ENCODE data around the gene R3HDM2. TPM values are rescaled to one million over a fixed set of nuclear protein-coding genes. Genes with fewer than 3 reads are reported as not detected.
A peak's percentile ranks its signal among the peaks of the same experiment; 100 is the strongest.

Gene R3HDM2
- total RNA-seq, 1 donor from 2014 or later: 19.2 TPM

DNA sequence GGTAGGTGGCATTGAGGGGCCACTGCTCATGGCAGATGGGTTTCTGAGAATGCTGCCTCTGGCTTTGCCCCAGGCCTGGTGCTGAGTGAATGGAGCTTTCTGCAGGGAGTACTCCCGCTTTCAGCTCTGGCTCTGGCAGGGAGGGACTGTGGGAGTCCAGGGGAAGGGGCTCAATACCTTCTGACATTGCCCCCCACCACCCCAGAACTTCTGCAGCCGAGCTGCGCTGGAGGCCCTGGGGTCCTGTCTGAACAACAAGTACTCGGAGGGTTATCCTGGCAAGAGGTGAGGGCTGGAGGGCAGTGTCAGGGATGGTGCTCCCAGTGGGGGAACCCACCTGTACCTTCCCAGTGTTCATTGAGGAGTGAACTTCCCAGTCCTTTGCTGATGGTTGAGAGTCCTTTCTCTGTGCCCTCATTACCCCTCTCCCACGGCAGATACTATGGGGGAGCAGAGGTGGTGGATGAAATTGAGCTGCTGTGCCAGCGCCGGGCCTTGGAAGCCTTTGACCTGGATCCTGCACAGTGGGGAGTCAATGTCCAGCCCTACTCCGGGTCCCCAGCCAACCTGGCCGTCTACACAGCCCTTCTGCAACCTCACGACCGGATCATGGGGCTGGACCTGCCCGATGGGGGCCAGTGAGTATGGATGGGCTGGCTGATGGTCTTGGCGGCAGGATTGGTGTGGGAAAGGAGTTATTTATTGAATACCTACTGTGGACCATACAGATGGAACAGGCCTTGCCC is 199.4 kb downstream of the R3HDM2 start:
- DNase-seq (ENCODE audit: low read depth) (no peak), FAIRE-seq (no peak)
- Mint-ChIP-seq H3K9me3 (ENCODE audit: unreplicated experiment) (no peaks in the 10 kb centered on the region), H3K36me3 (ENCODE audit: low read depth, unreplicated experiment) (peaks cover 37% of the 10 kb centered on the region), H3K4me1 (ENCODE audit: low read depth, unreplicated experiment) (peaks cover 48% of the 10 kb centered on the region), H3K4me3 (ENCODE audit: unreplicated experiment) (peak overlapping the region; percentile 91), H3K27me3 (ENCODE audit: low read depth, unreplicated experiment) (peaks cover 12% of the 10 kb centered on the region), H3K27ac (ENCODE audit: unreplicated experiment) (peak overlapping the region; percentile 96)
- Histone ChIP-seq H4K20me1 (ENCODE audit: insufficient read depth, low read length) (peaks cover 56% of the 10 kb centered on the region), H3K79me2 (ENCODE audit: insufficient read depth, low read length) (peaks cover 38% of the 10 kb centered on the region), H2AFZ (ENCODE audit: low read depth, low read length) (no peak overlapping the region), H3K27ac (ENCODE audit: low read depth, low read length) (no peak overlapping the region), H3K9me3 (ENCODE audit: insufficient read depth, low read depth, low read length) (no peaks in the 10 kb centered on the region), H3K4me2 (ENCODE audit: low read length) (peak overlapping the region; percentile 100), H3K36me3 (ENCODE audit: insufficient read depth, low read length) (peaks cover 23% of the 10 kb centered on the region), H3K27me3 (ENCODE audit: insufficient read depth, low read length) (peaks cover 13% of the 10 kb centered on the region), H3K4me3 (ENCODE audit: insufficient read depth, low read depth, low read length) (peak overlapping the region; percentile 96), H3K9ac (ENCODE audit: low read length) (peak overlapping the region; percentile 99), H3K4me1 (ENCODE audit: insufficient read depth, low read length) (peaks cover 31% of the 10 kb centered on the region)
- no peak for TF ChIP-seq EZH2 (IDR thresholded peaks at IDR 0.05; ENCODE audit: insufficient read depth, low read length)
- TF ChIP-seq, protein P1, sequence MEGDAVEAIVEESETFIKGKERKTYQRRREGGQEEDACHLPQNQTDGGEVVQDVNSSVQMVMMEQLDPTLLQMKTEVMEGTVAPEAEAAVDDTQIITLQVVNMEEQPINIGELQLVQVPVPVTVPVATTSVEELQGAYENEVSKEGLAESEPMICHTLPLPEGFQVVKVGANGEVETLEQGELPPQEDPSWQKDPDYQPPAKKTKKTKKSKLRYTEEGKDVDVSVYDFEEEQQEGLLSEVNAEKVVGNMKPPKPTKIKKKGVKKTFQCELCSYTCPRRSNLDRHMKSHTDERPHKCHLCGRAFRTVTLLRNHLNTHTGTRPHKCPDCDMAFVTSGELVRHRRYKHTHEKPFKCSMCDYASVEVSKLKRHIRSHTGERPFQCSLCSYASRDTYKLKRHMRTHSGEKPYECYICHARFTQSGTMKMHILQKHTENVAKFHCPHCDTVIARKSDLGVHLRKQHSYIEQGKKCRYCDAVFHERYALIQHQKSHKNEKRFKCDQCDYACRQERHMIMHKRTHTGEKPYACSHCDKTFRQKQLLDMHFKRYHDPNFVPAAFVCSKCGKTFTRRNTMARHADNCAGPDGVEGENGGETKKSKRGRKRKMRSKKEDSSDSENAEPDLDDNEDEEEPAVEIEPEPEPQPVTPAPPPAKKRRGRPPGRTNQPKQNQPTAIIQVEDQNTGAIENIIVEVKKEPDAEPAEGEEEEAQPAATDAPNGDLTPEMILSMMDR (IDR thresholded peaks at IDR 0.05; ENCODE audit: insufficient read depth, low read depth, low read length): no peak

DNA sequence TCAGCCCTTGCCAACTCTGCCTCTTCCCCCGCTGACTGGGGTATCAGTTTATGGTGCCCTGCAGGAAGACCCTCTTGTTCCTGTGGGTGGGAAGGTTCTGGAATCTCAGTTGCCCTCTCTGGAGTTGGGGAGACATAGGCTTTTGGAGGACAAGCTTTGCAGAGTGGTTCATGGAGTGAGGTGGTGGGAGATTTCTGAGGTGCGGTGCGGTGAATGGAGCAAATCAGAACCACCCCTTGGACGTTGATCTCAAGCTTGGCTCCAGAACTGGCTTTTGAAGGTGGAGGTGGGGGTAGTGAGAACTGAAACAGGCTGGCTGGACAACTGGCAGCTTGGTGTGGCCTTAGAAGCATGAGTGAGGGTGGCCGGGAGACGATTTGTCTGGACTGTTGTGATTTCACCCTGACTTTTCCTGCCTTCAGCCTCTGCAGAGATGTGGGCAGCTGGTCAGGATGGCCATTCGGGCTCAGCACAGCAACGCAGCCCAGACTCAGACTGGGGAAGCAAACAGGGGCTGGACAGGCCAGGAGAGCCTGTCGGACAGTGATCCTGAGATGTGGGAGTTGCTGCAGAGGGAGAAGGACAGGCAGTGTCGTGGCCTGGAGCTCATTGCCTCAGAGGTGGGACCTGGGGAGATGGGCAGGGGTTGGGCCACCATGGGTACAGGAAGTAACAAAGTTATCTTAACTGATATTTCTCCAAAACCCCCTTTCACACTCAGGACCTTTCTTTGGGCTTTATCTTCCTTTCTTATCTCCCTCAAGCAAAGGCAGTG is 200.3 kb downstream of the R3HDM2 start:
- DNase-seq (ENCODE audit: low read depth): no peak
- no peaks in the 10 kb centered on the region for H3K9me3 Mint-ChIP-seq (ENCODE audit: unreplicated experiment)
- no peaks in the 10 kb centered on the region for H3K9me3 ChIP-seq (ENCODE audit: insufficient read depth, low read depth, low read length)
- H3K4me2 ChIP-seq (ENCODE audit: low read length): peak overlapping the region; percentile 100
- peaks cover 49% of the 10 kb centered on the region for H3K4me1 Mint-ChIP-seq (ENCODE audit: low read depth, unreplicated experiment)
- H3K27ac Mint-ChIP-seq (ENCODE audit: unreplicated experiment): peak overlapping the region; percentile 96
- no peak for TF ChIP-seq EZH2 (IDR thresholded peaks at IDR 0.05; ENCODE audit: insufficient read depth, low read length)
- TF ChIP-seq, protein P1 (IDR thresholded peaks at IDR 0.05; ENCODE audit: insufficient read depth, low read depth, low read length): no peak
- H3K36me3 ChIP-seq (ENCODE audit: insufficient read depth, low read length): peaks cover 23% of the 10 kb centered on the region
- peak overlapping the region; percentile 97 for H3K27ac ChIP-seq (ENCODE audit: low read depth, low read length)
- peaks cover 37% of the 10 kb centered on the region for H3K36me3 Mint-ChIP-seq (ENCODE audit: low read depth, unreplicated experiment)
- no peak for FAIRE-seq
- H3K9ac ChIP-seq (ENCODE audit: low read length): peak overlapping the region; percentile 99
- H3K4me1 ChIP-seq (ENCODE audit: insufficient read depth, low read length): peaks cover 32% of the 10 kb centered on the region
- H3K4me3 Mint-ChIP-seq (ENCODE audit: unreplicated experiment): peak overlapping the region; percentile 91
- H4K20me1 ChIP-seq (ENCODE audit: insufficient read depth, low read length): peaks cover 50% of the 10 kb centered on the region
- H2AFZ ChIP-seq (ENCODE audit: low read depth, low read length): no peak overlapping the region
- peak overlapping the region; percentile 96 for H3K4me3 ChIP-seq (ENCODE audit: insufficient read depth, low read depth, low read length)
- H3K27me3 Mint-ChIP-seq (ENCODE audit: low read depth, unreplicated experiment): peaks cover 19% of the 10 kb centered on the region
- peaks cover 15% of the 10 kb centered on the region for H3K27me3 ChIP-seq (ENCODE audit: insufficient read depth, low read length)
- H3K79me2 ChIP-seq (ENCODE audit: insufficient read depth, low read length): peaks cover 38% of the 10 kb centered on the region

Measured in astrocyte (in vitro differentiated cells and primary cell).